IPS-20b (cell line): ENCODE measurements around the gene ANKUB1.

ENCODE experiments used
- H3K27ac ChIP-seq: one replicate; pipeline ENCODE4 v1.5.1; 2013; ENCODE audit warnings: low read length
- H3K27me3 ChIP-seq: 2 replicates; pipeline ENCODE4 v1.6.1; 2013; ENCODE audit warnings: mild to moderate bottlenecking, low read length, inconsistent platforms; ENCODE audit not compliant: insufficient read depth
- H3K36me3 ChIP-seq: 2 replicates; pipeline ENCODE4 v1.6.1; 2013; ENCODE audit warnings: low read depth, mild to moderate bottlenecking, inconsistent platforms, low read length, moderate library complexity; ENCODE audit not compliant: insufficient read depth
- H3K4me1 ChIP-seq: 2 replicates; pipeline ENCODE4 v1.6.1; 2013; ENCODE audit warnings: mild to moderate bottlenecking, control low read depth, inconsistent platforms, low read length, moderate library complexity; ENCODE audit not compliant: insufficient read depth
- H3K4me3 ChIP-seq: 2 replicates; pipeline ENCODE4 v1.5.1; 2013; ENCODE audit warnings: mild to moderate bottlenecking, low read length, inconsistent platforms
- H3K9ac ChIP-seq: 2 replicates; pipeline ENCODE4 v1.6.1; 2013; ENCODE audit warnings: low read depth, mild to moderate bottlenecking, inconsistent platforms, low read length, moderate library complexity
- H3K9me3 ChIP-seq: 2 replicates; pipeline ENCODE4 v1.6.1; 2013; ENCODE audit warnings: mild to moderate bottlenecking, low read depth, low read length, inconsistent platforms; ENCODE audit not compliant: insufficient read depth

The ANKUB1 gene

DNA sequence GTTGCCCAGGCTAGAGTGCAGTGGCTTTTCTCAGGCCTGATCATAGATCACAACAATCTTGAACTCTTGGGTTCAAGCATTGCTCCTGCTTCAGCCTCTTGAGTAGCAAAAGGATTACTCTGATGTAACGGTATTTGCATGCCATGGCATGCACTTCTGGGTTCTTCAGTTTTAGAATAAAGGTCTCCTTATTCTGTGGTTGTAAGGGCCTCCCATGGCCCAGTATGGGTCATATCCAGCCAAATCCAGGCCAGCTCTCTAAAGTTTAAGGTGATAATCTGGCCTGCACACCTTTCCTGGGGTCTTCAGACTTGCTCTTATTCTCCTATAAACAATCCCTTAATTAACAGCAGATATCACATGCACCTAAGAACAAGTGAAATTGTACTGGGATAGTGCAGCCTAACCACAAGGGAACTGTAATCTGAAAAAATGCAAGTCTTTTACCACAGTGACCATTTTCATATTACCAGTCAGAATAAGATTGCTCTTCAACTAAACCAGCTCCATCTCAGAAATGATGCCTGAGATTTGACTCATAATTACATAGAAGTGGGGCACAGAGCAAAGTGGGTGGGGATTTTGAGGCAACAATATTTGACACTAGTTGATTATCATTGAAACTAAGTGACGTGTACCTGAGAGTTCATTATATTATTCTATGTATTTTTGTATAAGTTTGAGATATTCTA is 65.5 kb downstream of the ANKUB1 start:
- Histone ChIP-seq H3K9ac (no peak overlapping the region), H3K9me3 (no peaks in the 10 kb centered on the region), H3K27me3 (no peaks in the 10 kb centered on the region), H3K4me1 (no peaks in the 10 kb centered on the region), H3K36me3 (no peaks in the 10 kb centered on the region), H3K27ac (no peak overlapping the region), H3K4me3 (no peak overlapping the region)

DNA sequence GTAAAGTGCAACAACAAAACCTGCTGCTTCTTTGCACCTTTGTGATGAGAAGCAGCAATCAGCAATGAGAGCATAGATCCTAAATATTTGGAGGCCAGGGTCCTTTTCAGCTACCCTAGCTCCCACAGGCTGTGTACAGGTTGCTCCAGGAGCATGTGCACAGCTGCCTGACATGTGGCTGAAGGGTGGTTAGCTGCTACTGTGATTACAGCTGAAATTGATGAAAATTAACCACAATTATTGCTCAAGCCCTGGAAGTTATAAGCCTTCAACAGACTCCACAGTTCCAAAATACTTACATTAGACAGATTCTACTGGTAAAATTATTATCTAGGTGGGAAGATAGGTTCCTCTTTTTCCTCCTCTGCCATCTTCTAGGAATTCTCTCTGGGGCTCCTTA is 68.6 kb downstream of the ANKUB1 start:
- no peaks in the 10 kb centered on the region for H3K27me3 ChIP-seq
- H3K9ac ChIP-seq: no peak overlapping the region
- H3K36me3 ChIP-seq: no peaks in the 10 kb centered on the region
- no peaks in the 10 kb centered on the region for H3K4me1 ChIP-seq
- H3K9me3 ChIP-seq: peaks cover 20% of the 10 kb centered on the region
- H3K27ac ChIP-seq: no peak overlapping the region
- no peak overlapping the region for H3K4me3 ChIP-seq

DNA sequence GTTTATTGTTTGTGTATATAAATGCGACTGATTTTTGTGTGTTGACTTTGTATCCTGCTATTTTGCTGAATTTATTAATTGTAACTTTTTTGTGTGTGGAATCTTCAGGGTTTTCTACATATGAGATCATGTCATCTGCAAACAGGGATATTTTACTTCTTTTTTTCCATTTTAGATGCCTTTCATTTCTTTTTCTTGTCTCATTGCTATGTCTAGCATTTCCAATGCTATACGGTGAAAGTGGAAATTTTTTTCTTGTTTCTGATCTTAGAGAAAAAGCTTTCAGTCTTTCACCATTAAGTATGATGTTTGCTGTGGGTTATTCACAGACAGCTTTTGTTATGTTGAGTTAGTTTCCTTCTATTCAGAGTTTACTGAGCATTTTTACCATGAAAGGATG is 71.4 kb downstream of the ANKUB1 start:
- peaks cover 20% of the 10 kb centered on the region for H3K9me3 ChIP-seq
- H3K36me3 ChIP-seq: no peaks in the 10 kb centered on the region

DNA sequence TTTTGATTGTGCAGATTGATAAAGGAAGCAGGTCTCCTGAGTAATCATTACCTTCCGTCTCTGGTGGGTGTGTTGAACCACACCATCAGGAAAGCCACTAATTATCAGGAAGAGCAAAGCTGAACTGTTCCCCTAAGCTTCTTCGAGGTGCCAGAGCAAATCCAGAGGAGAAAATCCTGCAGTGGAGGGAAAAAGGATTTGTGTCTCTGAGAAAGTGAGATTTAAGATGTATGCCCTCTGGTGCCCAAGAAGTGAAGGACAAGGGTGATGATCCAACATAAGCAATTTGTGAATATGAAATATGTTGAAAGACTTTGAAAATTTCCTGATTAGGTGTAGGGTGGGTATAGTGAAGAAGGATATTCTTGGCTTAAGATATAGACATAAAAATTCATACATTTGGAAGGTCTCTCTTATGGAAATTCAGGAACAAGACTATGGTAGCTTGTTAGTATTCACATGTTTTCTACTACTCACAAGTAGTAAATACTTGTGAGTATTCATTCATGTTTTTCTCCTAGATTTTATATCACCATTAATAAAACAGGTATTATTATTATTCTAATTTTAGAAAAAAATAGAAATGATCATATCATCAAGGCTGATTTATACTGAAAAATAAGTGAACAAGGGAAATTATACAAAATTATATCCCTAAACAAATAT is 74.8 kb downstream of the ANKUB1 start:
- Histone ChIP-seq H3K9ac (no peak overlapping the region), H3K9me3 (peaks cover 20% of the 10 kb centered on the region), H3K4me3 (no peak overlapping the region), H3K27ac (no peak overlapping the region), H3K27me3 (no peaks in the 10 kb centered on the region), H3K4me1 (no peaks in the 10 kb centered on the region), H3K36me3 (no peaks in the 10 kb centered on the region)

More for the DNA sequence above, 71.4 kb downstream of the ANKUB1 start:
- Histone ChIP-seq H3K9ac (no peak overlapping the region), H3K27me3 (no peaks in the 10 kb centered on the region), H3K4me3 (no peak overlapping the region), H3K4me1 (no peaks in the 10 kb centered on the region), H3K27ac (no peak overlapping the region)

DNA sequence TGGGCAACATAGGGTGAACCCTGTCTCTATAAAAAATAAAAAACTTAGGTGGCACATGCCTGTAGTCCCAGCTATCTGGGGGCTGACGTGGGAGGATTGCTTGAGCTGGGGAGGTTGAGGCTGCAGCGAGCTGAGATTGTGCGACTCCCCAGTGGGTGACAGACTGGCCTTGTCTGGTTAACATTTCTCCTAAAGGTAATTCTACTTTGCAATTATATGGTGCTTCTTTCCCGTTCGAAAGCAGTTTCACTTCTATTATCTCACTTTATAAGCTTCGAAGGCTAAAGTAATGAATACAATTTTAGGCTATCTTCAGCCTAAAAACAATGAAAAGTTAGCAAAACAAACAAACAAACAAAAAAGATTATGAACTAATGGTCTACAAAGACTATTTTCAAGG is 75.4 kb downstream of the ANKUB1 start:
- Histone ChIP-seq H3K4me3 (no peak overlapping the region), H3K27ac (no peak overlapping the region), H3K36me3 (no peaks in the 10 kb centered on the region), H3K4me1 (no peaks in the 10 kb centered on the region), H3K27me3 (no peaks in the 10 kb centered on the region), H3K9me3 (peaks cover 20% of the 10 kb centered on the region), H3K9ac (no peak overlapping the region)

DNA sequence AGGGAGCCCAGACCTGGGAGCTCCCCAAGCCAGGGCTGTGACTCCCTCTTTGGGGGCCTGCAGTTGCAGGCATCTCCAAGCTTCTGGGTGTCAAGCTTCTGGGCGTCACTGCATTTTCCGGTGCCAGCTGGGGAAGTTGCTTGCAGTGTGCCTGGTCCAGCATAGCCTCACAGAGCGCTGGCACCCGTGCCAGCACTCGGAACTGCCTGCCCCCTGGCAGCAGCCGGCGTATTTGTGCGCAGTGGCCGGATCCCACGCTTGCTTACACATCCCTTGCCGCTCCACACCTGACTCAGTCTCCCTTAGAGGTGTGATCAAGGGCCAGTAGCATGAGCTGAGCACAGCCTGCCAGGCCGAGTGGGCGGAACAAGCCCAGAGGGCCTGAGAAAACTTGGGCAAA is 77.1 kb downstream of the ANKUB1 start:
- Histone ChIP-seq H3K27me3 (no peaks in the 10 kb centered on the region), H3K36me3 (no peaks in the 10 kb centered on the region), H3K4me3 (no peak overlapping the region), H3K27ac (no peak overlapping the region), H3K4me1 (no peaks in the 10 kb centered on the region), H3K9me3 (peaks cover 4% of the 10 kb centered on the region; the same call in 1 of the 2 replicates), H3K9ac (no peak overlapping the region)

DNA sequence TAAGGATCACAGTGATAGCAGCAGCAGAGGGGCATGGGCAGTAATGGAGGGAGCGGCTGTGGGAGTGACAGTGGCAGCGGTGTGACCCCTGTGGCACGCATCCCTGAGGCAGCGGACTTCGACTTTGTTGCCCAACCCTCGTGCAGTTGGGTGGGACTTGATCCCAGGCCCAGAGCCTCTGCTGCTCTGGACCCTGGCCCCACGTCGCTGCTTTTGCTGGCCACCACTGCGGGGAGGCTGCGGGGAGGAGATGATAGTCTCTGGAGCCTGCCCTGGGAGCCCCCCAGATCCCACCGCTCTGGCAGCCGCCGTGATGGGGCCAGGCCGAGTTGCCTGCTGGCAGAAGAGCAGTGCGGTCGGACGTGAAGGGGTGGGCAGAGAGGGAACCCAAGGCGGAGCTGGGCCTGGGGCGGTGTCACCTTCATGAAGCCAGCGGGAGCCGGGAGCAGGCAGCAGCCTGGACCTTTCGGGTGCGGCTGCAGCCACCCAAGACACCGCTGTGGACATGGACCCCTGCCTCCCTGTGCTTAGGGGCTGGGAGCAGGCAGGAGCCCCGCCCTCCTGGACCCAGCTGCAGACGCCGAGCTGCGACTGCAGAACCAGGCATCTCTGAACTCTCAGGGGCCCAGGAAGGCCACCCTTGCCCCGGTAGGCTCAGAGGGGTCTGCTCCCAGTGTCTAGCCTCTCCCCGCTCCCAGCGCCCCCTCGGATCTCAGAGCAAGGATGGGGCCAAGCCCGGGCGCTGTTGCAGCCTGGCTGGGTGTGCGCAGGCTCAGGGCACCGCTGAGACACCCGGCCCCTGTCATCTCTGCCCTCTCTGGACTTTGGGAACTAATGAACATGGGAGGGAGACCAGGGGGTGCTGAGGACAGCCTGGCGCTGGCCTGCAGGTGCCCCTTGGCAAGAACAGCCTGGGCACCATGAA is 78.4 kb downstream of the ANKUB1 start:
- H3K27me3 ChIP-seq: no peaks in the 10 kb centered on the region
- no peak overlapping the region for H3K27ac ChIP-seq
- no peaks in the 10 kb centered on the region for H3K36me3 ChIP-seq
- H3K4me1 ChIP-seq: no peaks in the 10 kb centered on the region
- H3K9ac ChIP-seq: no peak overlapping the region
- H3K9me3 ChIP-seq: no peaks in the 10 kb centered on the region
- H3K4me3 ChIP-seq: no peak overlapping the region
